Measurements from ENCODE around the gene KIF21B. TPM values are rescaled to one million over a fixed set of nuclear protein-coding genes. Genes with fewer than 3 reads are reported as not detected.
A peak's percentile ranks its signal among the peaks of the same experiment; 100 is the strongest.

Gene KIF21B
- total RNA-seq, 1 donor from 2014 or later: 0.43 TPM

- no peak for DNase-seq (ENCODE audit: missing footprints)
- no peak for ATAC-seq
- intact Hi-C loops (cut with DNase I): no loop called here
These were observed 42.6 kb downstream of the KIF21B start for GRCh38 chr1:200980873-200981272.

GRCh38 chr1:200980452-200980772 is 43.1 kb downstream of the KIF21B start:
- DNase-seq (ENCODE audit: missing footprints): no peak
- intact Hi-C loops (cut with DNase I): no loop called here
- no peak for ATAC-seq

- ATAC-seq (no peak), DNase-seq (ENCODE audit: missing footprints) (no peak)
- intact Hi-C loops (cut with DNase I): no loop called here
These were observed 43.7 kb downstream of the KIF21B start for GRCh38 chr1:200979574-200980451.

GRCh38 chr1:200977071-200977754 is 46.3 kb downstream of the KIF21B start:
- ATAC-seq (no peak), DNase-seq (ENCODE audit: missing footprints) (no peak)
- intact Hi-C loops (cut with DNase I): no loop called here

GRCh38 chr1:200976634-200977033 is 46.9 kb downstream of the KIF21B start:
- ATAC-seq: no peak
- intact Hi-C loops (cut with DNase I): no loop called here
- no peak for DNase-seq (ENCODE audit: missing footprints)

- intact Hi-C loops (cut with DNase I): no loop called here
- no peak for ATAC-seq
- DNase-seq (ENCODE audit: missing footprints): no peak
These were observed 48.1 kb downstream of the KIF21B start for GRCh38 chr1:200975458-200975857.

GRCh38 chr1:200974711-200975110 is 48.8 kb downstream of the KIF21B start:
- DNase-seq (ENCODE audit: missing footprints): no peak

GRCh38 chr1:200973937-200974657 is 49.4 kb downstream of the KIF21B start:
- DNase-seq (ENCODE audit: missing footprints) (no peak), ATAC-seq (no peak)
- intact Hi-C loops (cut with DNase I): loop anchor here (1.0 to 5.0 kb wide), 3 partner anchors 48 to 249 kb away; partner anchors contain the start of gene KIF21B

More at GRCh38 chr1:200974711-200975110, 48.8 kb downstream of the KIF21B start:
- intact Hi-C loops (cut with DNase I): loop anchor here (5.0 kb wide), 1 partner anchor 48 kb away; the partner anchor contains the start of gene KIF21B
- no peak for ATAC-seq

- ATAC-seq: no peak
- intact Hi-C loops (cut with DNase I): loop anchor here (1.0 to 5.0 kb wide), 4 partner anchors 49 to 250 kb away; partner anchors contain the start of gene KIF21B
- DNase-seq (ENCODE audit: missing footprints): no peak
These were observed 50.4 kb downstream of the KIF21B start for GRCh38 chr1:200972985-200973742.

- DNase-seq (ENCODE audit: missing footprints) (peak; percentile 82), ATAC-seq (no peak)
- intact Hi-C loops (cut with DNase I): loop anchor here (1.0 to 5.0 kb wide), 3 partner anchors 50 to 251 kb away; partner anchors contain the start of gene KIF21B
These were observed 51.4 kb downstream of the KIF21B start for GRCh38 chr1:200971955-200972711.

GRCh38 chr1:200971428-200971903 is 52.0 kb downstream of the KIF21B start:
- no peak for DNase-seq (ENCODE audit: missing footprints)
- intact Hi-C loops (cut with DNase I): loop anchor here (5.0 kb wide), 1 partner anchor 51 kb away; the partner anchor contains the start of gene KIF21B
- no peak for ATAC-seq

GRCh38 chr1:200970771-200971427 is 52.6 kb downstream of the KIF21B start:
- intact Hi-C loops (cut with DNase I): loop anchor here (5.0 kb wide), 1 partner anchor 51 kb away; the partner anchor contains the start of gene KIF21B
- DNase-seq (ENCODE audit: missing footprints) (no peak), ATAC-seq (no peak)

GRCh38 chr1:200969726-200970561 is 53.6 kb downstream of the KIF21B start:
- ATAC-seq: peak; percentile 61

GRCh38 chr1:200968469-200969410 is 54.8 kb downstream of the KIF21B start:
- intact Hi-C loops (cut with DNase I): no loop called here
- ATAC-seq (no peak), DNase-seq (ENCODE audit: missing footprints) (no peak)

More at GRCh38 chr1:200969726-200970561, 53.6 kb downstream of the KIF21B start:
- intact Hi-C loops (cut with DNase I): loop anchor here (5.0 kb wide), 1 partner anchor 52 kb away; the partner anchor contains the start of gene KIF21B
- no peak for DNase-seq (ENCODE audit: missing footprints)
